ENCODE data around the gene ISYNA1. TPM values are rescaled to one million over a fixed set of nuclear protein-coding genes. Genes with fewer than 3 reads are reported as not detected.

The ISYNA1 gene
- total RNA-seq, 2 donors from 2014 or later = 24.1 to 49.4 TPM

GRCh38 chr19:18465964-18466339 lies 28.0 kb upstream of the ISYNA1 start:
- no peak for DNase-seq (ENCODE audit: low spot score)
- Histone ChIP-seq H3K27me3 (no peaks in the 10 kb centered on the region), H3K36me3 (peaks cover 15% of the 10 kb centered on the region), H3K4me1 (peaks cover 0 to 81% of the 10 kb centered on the region in 2 donors), H3K9me3 (no peaks in the 10 kb centered on the region), H3K27ac (peak overlapping the region; percentile 81 to 90), H3K4me3 (no peak overlapping the region)
- no peak for TF ChIP-seq CTCF (IDR thresholded peaks at IDR 0.05)

GRCh38 chr19:18465214-18465963 lies 27.5 kb upstream of the ISYNA1 start:
- Histone ChIP-seq H3K9me3 (no peaks in the 10 kb centered on the region), H3K4me3 (no peak overlapping the region), H3K4me1 (peaks cover 0 to 82% of the 10 kb centered on the region in 2 donors), H3K36me3 (peaks cover 15% of the 10 kb centered on the region), H3K27ac (peak overlapping the region; percentile 81 to 90), H3K27me3 (no peaks in the 10 kb centered on the region)
- no peak for TF ChIP-seq CTCF (IDR thresholded peaks at IDR 0.05)
- DNase-seq (ENCODE audit: low spot score) = no peak

GRCh38 chr19:18464646-18465045 lies 26.7 kb upstream of the ISYNA1 start:
- Histone ChIP-seq H3K9me3 (no peaks in the 10 kb centered on the region), H3K4me1 (peaks cover 0 to 82% of the 10 kb centered on the region in 2 donors), H3K36me3 (peaks cover 17% of the 10 kb centered on the region), H3K27ac (peak overlapping the region; percentile 81 to 90), H3K4me3 (no peak overlapping the region), H3K27me3 (no peaks in the 10 kb centered on the region)
- peak; percentile 88 for DNase-seq (ENCODE audit: low spot score)
- TF ChIP-seq CTCF (IDR thresholded peaks at IDR 0.05) = no peak

- no peak for DNase-seq (ENCODE audit: low spot score)
- Histone ChIP-seq H3K27ac (peak overlapping the region; percentile 85 to 98), H3K27me3 (no peaks in the 10 kb centered on the region), H3K4me3 (no peak overlapping the region), H3K9me3 (no peaks in the 10 kb centered on the region), H3K4me1 (peaks cover 0 to 81% of the 10 kb centered on the region in 2 donors), H3K36me3 (peaks cover 35% of the 10 kb centered on the region)
- TF ChIP-seq CTCF (IDR thresholded peaks at IDR 0.05) = no peak
Observed at GRCh38 chr19:18461471-18461870, 23.5 kb upstream of the ISYNA1 start.

- peaks cover 0 to 75% of the 10 kb centered on the region in 2 donors for H3K4me1 ChIP-seq
- TF ChIP-seq CTCF (IDR thresholded peaks at IDR 0.05) = no peak
- no peaks in the 10 kb centered on the region for H3K9me3 ChIP-seq
- no peak overlapping the region for H3K4me3 ChIP-seq
- H3K27me3 ChIP-seq = no peaks in the 10 kb centered on the region
- DNase-seq (ENCODE audit: low spot score) = no peak
- peak overlapping the region; percentile 85 to 98 for H3K27ac ChIP-seq
- peaks cover 40% of the 10 kb centered on the region for H3K36me3 ChIP-seq
Observed at GRCh38 chr19:18460900-18461299, 23.0 kb upstream of the ISYNA1 start.

Measured in right atrium auricular region (tissue), 2 donors.